OCI-LY7 (cell line): ENCODE measurements around the gene CDKN2A. TPM values are rescaled to one million over a fixed set of nuclear protein-coding genes. Genes with fewer than 3 reads are reported as not detected.

ENCODE experiments used
- BruUV-seq: library from RNA; stranded (reverse); fragments of 400-500 nt; replicated peaks from 2 replicates; lab custom pipeline; 2021; lab: Mats Ljungman, UMichigan
- CTCF ChIA-PET: fragments of 300-600 bp; sonication (Branson Sonifier 250); formaldehyde crosslinking; loops from one replicate; lab custom pipeline; 2022; ENCODE audit warnings: antibody characterized with exemption; ENCODE audit not compliant: unreplicated experiment; lab: Charles Lee
- POLR2A ChIA-PET: fragments of 300-600 bp; sonication (Branson Sonifier 250); formaldehyde crosslinking; loops from one replicate; lab custom pipeline; 2022; ENCODE audit warnings: antibody characterized with exemption; lab: Charles Lee
- DNase-seq: peaks from one replicate; pipeline ENCODE4 v3.0.0-alpha.2; 2015; ENCODE audit warnings: low spot score
- H2AFZ ChIP-seq: fragments of 200-600 bp; sonication (generic), shearing (Covaris generic); 2 replicates; pipeline ENCODE4 v1.6.1; 2014; ENCODE audit warnings: mild to moderate bottlenecking, antibody characterized with exemption, low read length, moderate library complexity
- H3K27ac ChIP-seq: fragments of 200-600 bp; sonication (generic); 2 replicates; pipeline ENCODE4 v1.5.1; 2014; ENCODE audit warnings: mixed run types, low read depth, mild to moderate bottlenecking, moderate library complexity, low read length, inconsistent platforms; ENCODE audit not compliant: poor library complexity, severe bottlenecking
- H3K36me3 ChIP-seq: fragments of 200-600 bp; sonication (generic); 2 replicates; pipeline ENCODE4 v1.6.1; 2014; ENCODE audit warnings: mild to moderate bottlenecking, antibody characterized with exemption, low read length, moderate library complexity, mixed read lengths; ENCODE audit not compliant: insufficient read depth
- H3K4me1 ChIP-seq: fragments of 200-600 bp; sonication (generic); 2 replicates; pipeline ENCODE4 v1.5.1; 2014; ENCODE audit warnings: mild to moderate bottlenecking, low read length; ENCODE audit not compliant: insufficient read depth, poor library complexity, severe bottlenecking
- H3K4me2 ChIP-seq: fragments of 200-600 bp; sonication (generic); 2 replicates; pipeline ENCODE4 v1.6.1; 2014; ENCODE audit warnings: mild to moderate bottlenecking, low read length
- H3K4me3 ChIP-seq: fragments of 200-600 bp; sonication (generic); 2 replicates; pipeline ENCODE4 v1.5.1; 2014; ENCODE audit warnings: mild to moderate bottlenecking, low read depth, low read length; ENCODE audit not compliant: poor library complexity, severe bottlenecking
- H3K79me2 ChIP-seq: fragments of 200-600 bp; sonication (generic); 2 replicates; pipeline ENCODE4 v1.6.1; 2016; ENCODE audit warnings: low read depth, mild to moderate bottlenecking, low read length, moderate library complexity, mixed read lengths; ENCODE audit not compliant: insufficient read depth
- H3K9me2 ChIP-seq: fragments of 200-600 bp; sonication (generic); 2 replicates; pipeline ENCODE4 v1.6.1; 2016; ENCODE audit warnings: mild to moderate bottlenecking, low read length, mixed read lengths; ENCODE audit not compliant: insufficient read depth
- H3K9me3 ChIP-seq: fragments of 200-600 bp; sonication (generic); 2 replicates; pipeline ENCODE4 v1.6.1; 2014; ENCODE audit warnings: mild to moderate bottlenecking, mixed run types, low read length, mixed read lengths
- H4K20me1 ChIP-seq: fragments of 200-600 bp; sonication (generic); 2 replicates; pipeline ENCODE4 v1.6.1; 2014; ENCODE audit warnings: mild to moderate bottlenecking, antibody characterized with exemption, low read length, moderate library complexity, mixed read lengths; ENCODE audit not compliant: insufficient read depth
- CTCF ChIP-seq: fragments of 200-600 bp; sonication (generic); conservative IDR thresholded peaks from 2 replicates; pipeline ENCODE4 v1.5.1; 2014; ENCODE audit warnings: mild to moderate bottlenecking, antibody characterized with exemption, low read length, moderate library complexity, mixed read lengths
- EZH2phosphoT487 ChIP-seq: fragments of 200-600 bp; sonication (generic); IDR thresholded peaks from 2 replicates; pipeline ENCODE4 v1.6.1; 2018; ENCODE audit warnings: low read depth, borderline replicate concordance, mild to moderate bottlenecking, mixed run types, antibody characterized with exemption, low read length, moderate library complexity, mixed read lengths
- intact Hi-C: fragments of 100-400 bp; cut with micrococcal nuclease; formaldehyde crosslinking; loops from one replicate; pipeline ENCODE4 v1.10.0; 2022; ENCODE audit not compliant: unreplicated experiment
- total RNA-seq, 2 experiments: library from RNA; depleted of rRNA in 1 of 2; stranded (reverse); fragments of >200 nt in 1 of 2; shearing (Covaris generic) in 1 of 2; gene quantifications; 2 replicates each; pipeline ENCODE4 v1.2.3, GENCODE V29; 2014 to 2022

Gene CDKN2A
- total RNA-seq, 2 experiments from 2014 or later = 145 to 216 TPM

- Histone ChIP-seq H3K9me2 (no peaks in the 10 kb centered on the region), H3K4me1 (peaks cover 22% of the 10 kb centered on the region), H4K20me1 (no peaks in the 10 kb centered on the region), H3K36me3 (no peaks in the 10 kb centered on the region), H2AFZ (peak overlapping the region; percentile 95), H3K4me2 (peak overlapping the region; percentile 66), H3K27ac (peak overlapping the region; percentile 49), H3K79me2 (no peaks in the 10 kb centered on the region), H3K4me3 (peak overlapping the region; percentile 29), H3K9me3 (no peaks in the 10 kb centered on the region)
- no peak for TF ChIP-seq CTCF
- TF ChIP-seq EZH2phosphoT487 = no peak
- BruUV-seq = no TSS peak
- POLR2A ChIA-PET = interaction anchor here (0.9 to 1.6 kb wide), 3 partner anchors 14 to 78 kb away, joined by 3 to 5 read pairs (median 3); no protein-coding TSS in a partner anchor
- peak; percentile 68 for DNase-seq
- intact Hi-C loops = loop anchor here (5.0 kb wide), 1 partner anchor 73 kb away; the partner anchor contains the start of genes CDKN2A and CDKN2B-AS1
- CTCF ChIA-PET = no interaction called here
Observed at GRCh38 chr9:21919377-21920362, 74.5 kb downstream of the CDKN2A start.

Other genes starting within 250 kb of the CDKN2A start
- gene MTAP, start 191.8 kb downstream of the CDKN2A start, total RNA-seq (2014; rRNA removed; shearing (Covaris generic)) = 41.6 and 50.4 TPM in 2 replicates
- 101 and 105 TPM in 2 replicates for gene MTAP, start 191.8 kb downstream of the CDKN2A start, total RNA-seq (2022)
- gene CDKN2B-AS1, start 399 bp upstream of the CDKN2A start, total RNA-seq (2014; rRNA removed; shearing (Covaris generic)) = 20.2 and 24.3 TPM in 2 replicates
- 19.4 and 20.4 TPM in 2 replicates for gene CDKN2B-AS1, start 399 bp upstream of the CDKN2A start, total RNA-seq (2022)
- 2.0 TPM in 2 replicates for gene CDKN2B, start 14.9 kb upstream of the CDKN2A start, total RNA-seq (2014; rRNA removed; shearing (Covaris generic))
- gene CDKN2B, start 14.9 kb upstream of the CDKN2A start, total RNA-seq (2022) = 3.7 and 4.7 TPM in 2 replicates